ENCODE data around the gene MED9.

DNA sequence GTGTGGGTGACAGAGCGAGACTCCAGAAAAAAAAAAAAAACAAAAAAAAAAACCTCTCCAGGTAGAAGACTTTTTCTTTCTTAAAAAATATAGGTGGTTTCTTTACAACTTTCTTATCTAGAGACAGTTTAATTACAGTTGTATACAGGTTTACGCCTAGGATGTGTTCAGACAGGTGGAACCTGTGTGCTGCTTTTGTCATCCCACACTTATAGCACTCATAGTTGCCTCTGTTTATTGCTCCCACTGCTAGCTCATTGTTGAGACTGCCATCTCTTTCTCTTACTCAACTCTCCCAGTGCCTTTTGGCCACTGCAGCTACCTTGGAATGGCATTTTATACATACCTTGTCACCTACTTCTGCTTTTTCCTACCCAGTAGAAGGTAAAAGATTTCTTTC lies 19.1 kb upstream of the MED9 start:
- no peak for TF ChIP-seq POLR2A (IDR thresholded peaks at IDR 0.05; ENCODE audit: extremely low read depth, insufficient read length)
- TF ChIP-seq, protein P1, sequence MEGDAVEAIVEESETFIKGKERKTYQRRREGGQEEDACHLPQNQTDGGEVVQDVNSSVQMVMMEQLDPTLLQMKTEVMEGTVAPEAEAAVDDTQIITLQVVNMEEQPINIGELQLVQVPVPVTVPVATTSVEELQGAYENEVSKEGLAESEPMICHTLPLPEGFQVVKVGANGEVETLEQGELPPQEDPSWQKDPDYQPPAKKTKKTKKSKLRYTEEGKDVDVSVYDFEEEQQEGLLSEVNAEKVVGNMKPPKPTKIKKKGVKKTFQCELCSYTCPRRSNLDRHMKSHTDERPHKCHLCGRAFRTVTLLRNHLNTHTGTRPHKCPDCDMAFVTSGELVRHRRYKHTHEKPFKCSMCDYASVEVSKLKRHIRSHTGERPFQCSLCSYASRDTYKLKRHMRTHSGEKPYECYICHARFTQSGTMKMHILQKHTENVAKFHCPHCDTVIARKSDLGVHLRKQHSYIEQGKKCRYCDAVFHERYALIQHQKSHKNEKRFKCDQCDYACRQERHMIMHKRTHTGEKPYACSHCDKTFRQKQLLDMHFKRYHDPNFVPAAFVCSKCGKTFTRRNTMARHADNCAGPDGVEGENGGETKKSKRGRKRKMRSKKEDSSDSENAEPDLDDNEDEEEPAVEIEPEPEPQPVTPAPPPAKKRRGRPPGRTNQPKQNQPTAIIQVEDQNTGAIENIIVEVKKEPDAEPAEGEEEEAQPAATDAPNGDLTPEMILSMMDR (IDR thresholded peaks at IDR 0.05; ENCODE audit: low read depth, low read length) = no peak
- TF ChIP-seq, protein P2, sequence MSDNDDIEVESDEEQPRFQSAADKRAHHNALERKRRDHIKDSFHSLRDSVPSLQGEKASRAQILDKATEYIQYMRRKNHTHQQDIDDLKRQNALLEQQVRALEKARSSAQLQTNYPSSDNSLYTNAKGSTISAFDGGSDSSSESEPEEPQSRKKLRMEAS (IDR thresholded peaks at IDR 0.05; ENCODE audit: low read depth, low read length) = no peak
